Caki2 (cell line): Measurements from ENCODE around the gene TGFB3. TPM values are rescaled to one million over a fixed set of nuclear protein-coding genes. Genes with fewer than 3 reads are reported as not detected.

Experiments
- DNase-seq: peaks from one replicate; pipeline ENCODE4 v3.0.0-alpha.2; 2015; ENCODE audit warnings: low read depth
- in situ Hi-C: cut with HindIII; loops from 2 replicates; pipeline ENCODE4 v1.10.0; 2016; ENCODE audit warnings: low sequenced_read_pairs, low pct_unique_long_range_greater_than_20kb, mixed read lengths
- total RNA-seq: library from RNA; depleted of rRNA; stranded (reverse); fragments of >200 nt; shearing (Covaris generic); gene quantifications from 2 replicates; pipeline ENCODE4 v1.2.3, GENCODE V29; 2014; ENCODE audit warnings: low replicate concordance

The TGFB3 gene
- total RNA-seq, 1 experiment from 2014 or later = 0.44 TPM

- no peak for DNase-seq
- in situ Hi-C loops = loop anchor here (10.0 kb wide), 1 partner anchor 257 kb away; no protein-coding TSS in a partner anchor
These were observed 10.3 kb downstream of the TGFB3 start for GRCh38 chr14:75971509-75971908.

DNA sequence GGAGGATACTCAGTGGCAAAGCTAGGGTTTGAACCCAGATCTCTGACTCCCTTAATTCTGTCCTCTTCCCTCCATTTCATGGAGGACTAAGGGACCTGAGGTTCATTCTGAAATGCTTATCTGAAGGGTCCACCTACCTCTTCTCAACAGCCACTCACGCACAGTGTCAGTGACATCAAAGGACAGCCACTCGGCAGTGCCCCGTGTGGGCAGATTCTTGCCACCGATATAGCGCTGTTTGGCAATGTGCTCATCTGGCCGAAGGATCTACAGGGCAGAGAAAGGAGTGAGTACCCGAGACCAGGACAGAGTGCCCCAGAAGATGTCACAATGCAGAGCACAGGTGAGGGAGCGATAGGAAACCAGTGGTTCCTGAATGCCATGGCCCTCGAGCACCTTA, 10.8 kb downstream of the TGFB3 start:
- in situ Hi-C loops = loop anchor here (10.0 kb wide), 1 partner anchor 256 kb away; no protein-coding TSS in a partner anchor
- no peak for DNase-seq

GRCh38 chr14:75969891-75970290, 11.9 kb downstream of the TGFB3 start:
- DNase-seq = no peak
- in situ Hi-C loops = loop anchor here (10.0 kb wide), 1 partner anchor 255 kb away; no protein-coding TSS in a partner anchor

- in situ Hi-C loops = no loop called here
- no peak for DNase-seq
These were observed 12.7 kb downstream of the TGFB3 start for GRCh38 chr14:75969126-75969525.

GRCh38 chr14:75968456-75968855, 13.3 kb downstream of the TGFB3 start:
- in situ Hi-C loops = no loop called here
- no peak for DNase-seq

- DNase-seq = no peak
- in situ Hi-C loops = no loop called here
These were observed 13.9 kb downstream of the TGFB3 start for GRCh38 chr14:75967866-75968265.

DNA sequence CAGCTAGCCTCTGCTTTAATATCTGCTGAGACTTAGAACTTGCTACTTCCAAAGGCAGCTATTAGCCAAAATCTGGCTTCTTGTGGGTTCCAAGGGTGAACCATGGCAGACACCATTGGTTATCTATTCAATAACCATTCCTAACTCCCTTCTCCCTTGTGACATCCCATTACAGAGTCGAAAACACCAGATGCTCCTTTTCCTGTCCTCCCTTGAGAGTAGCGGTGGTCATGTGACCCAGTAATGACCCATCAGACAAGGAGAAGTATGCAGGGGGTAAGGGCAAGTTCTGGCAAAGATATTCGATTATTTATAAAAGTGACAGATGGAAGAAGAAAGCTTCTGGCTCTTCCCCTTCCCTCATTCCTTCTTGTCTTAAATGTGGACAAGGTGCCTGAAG, 20.1 kb downstream of the TGFB3 start:
- in situ Hi-C loops = no loop called here
- no peak for DNase-seq

- DNase-seq = no peak
- in situ Hi-C loops = no loop called here
These were observed 21.6 kb downstream of the TGFB3 start for GRCh38 chr14:75960231-75960630.

DNA sequence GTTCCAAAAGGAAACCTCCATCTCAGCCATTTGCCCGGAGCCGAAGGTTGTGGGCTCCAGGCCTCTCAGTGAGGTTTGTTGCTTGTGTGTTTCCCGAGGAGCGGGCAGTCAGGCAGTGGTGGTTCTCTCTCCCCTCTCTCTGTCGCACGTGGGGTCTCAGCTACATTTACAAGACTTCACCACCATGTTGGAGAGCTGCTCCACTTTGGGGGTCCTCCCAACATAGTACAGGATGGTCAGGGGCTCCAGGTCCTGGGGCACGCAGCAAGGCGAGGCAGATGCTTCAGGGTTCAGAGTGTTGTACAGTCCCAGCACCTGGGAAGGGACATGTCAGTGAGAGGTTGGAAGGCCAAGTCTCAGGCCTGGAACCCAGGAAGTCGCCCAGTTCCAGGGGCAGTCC, 22.8 kb downstream of the TGFB3 start:
- no peak for DNase-seq
- in situ Hi-C loops = no loop called here

DNA sequence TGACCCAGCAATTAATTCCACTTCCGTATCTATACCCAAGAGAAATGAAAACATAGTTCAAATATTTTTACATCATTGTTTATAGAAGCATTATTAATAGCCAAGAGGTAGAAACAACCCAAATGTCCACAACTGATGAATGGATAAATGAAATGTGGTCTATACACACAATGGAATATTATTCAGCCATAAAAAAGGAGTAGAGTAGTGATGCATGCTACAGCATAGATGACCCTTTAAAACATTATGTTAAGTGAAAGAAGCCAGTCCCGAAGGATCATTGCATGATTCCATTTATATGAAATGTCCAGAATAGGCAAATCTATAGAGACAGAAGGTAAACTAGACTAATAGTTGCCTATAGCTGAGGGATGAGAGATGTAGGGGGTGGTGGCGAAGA, 29.3 kb downstream of the TGFB3 start:
- in situ Hi-C loops = no loop called here
- no peak for DNase-seq

DNA sequence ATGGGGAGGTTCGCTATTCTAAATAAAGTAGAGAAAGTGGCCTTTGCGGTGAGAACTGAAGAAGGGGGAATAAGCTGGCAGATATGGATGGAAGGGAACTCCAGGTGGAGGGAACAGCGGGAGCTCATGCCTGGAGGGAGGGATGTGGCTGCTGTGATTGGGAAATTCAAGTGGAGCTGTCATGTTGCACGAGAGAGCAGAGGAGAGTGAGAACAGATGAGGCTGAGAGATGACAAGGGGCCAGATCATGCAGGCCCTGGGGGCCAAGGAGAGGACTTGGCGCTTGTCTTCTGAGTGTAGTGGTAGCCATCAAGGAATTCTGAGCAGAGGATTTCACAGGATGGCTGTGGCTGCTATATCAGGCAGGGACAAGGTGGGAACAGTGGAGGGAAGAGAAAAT, 35.0 kb downstream of the TGFB3 start:
- in situ Hi-C loops = no loop called here
- no peak for DNase-seq

- in situ Hi-C loops = no loop called here
- DNase-seq = no peak
These were observed 37.1 kb downstream of the TGFB3 start for GRCh38 chr14:75944607-75945241.

DNA sequence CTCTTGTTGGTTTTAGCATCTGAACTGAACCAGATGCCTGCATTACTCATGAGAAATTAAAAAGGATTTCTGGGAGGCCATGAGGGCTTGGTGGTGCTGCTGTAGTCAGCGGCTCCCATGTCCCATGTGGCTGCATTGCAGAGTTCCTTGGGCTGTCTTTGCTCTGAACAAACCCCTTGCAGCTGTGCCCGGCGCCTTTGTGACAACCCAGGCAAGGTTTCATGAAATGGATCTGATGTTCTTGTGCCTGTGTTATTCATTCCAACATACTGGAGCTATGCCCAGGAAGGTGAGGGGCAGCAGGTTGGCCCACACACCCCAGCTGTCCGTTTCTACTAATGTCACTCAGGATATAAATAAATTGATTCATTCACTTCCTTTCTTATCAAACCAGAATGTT, 40.8 kb downstream of the TGFB3 start:
- no peak for DNase-seq
- in situ Hi-C loops = no loop called here

DNA sequence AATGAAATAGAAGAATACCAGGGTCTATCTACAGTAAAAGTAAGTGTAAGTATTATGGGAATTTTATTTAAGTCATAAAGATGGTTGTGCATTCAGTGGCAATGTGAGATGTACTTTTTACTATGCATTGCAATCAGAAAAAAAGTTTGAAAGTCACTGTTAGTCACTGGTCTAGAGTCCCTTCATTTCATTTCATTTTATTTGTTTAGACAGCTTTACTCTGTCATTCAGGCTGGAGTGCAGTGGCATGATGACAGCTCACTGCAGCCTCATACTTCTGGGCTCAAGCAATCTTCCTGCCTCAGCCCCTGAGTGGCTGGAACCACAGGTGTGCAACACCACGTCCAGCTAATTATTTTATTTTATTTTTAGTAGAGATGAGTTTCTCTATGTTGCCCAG, 42.6 kb downstream of the TGFB3 start:
- no peak for DNase-seq
- in situ Hi-C loops = no loop called here

DNA sequence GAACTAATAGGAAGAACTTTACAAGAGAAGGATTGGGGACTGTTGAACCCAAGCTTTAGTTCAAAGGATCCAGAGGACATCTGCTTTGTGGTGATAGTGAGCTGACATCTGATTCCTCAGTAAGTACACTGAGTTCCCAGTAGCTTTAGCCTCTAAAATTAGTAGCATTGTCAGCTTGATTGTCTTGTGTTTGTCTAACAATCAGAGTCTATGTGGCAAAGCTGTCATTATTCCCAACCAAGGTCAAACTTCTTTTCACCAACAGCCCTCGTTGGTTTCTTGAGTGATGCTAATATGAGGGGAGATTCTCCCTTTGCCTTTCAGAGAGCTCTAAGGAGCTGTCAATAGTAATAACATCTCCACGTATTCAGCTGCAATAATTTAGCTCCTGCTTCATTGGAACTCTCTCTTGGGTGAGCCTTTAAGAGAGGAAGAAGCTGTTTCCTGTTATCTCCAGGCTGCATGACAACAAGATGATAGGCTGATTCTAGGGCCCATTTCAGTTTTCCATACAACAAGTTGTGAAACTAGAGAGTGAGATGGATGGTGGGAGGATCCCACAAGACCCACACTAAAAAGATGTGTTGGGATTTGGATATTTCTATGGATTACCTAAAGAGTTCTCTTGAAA, 46.7 kb downstream of the TGFB3 start:
- in situ Hi-C loops = no loop called here
- no peak for DNase-seq

DNA sequence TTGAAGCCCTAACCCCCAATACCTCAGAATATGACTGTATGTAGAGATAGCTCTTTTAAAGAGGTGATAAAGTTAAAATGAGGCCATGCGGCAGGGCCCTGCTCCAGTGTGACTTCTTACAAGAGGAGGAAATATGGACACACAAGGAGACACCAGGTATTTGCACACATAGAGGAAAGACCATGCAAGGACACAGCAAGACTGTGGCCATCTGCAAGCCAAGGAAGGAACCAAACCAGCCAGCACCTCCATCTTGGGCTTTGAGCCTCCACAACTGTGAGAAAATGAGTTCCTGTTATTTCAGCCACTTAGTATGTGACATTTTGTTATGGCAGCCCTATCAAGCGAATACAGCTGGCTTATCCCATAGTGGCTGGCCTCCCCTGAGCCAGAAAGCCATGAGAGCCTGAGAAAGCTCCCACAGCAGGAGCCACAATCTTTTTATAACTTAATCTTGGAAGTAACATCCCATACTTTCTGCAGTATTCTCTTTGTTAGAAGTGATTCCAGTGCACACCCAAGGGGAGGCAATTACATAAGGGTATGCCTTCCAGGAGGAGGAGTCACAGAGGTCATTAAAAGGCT, 48.0 kb downstream of the TGFB3 start:
- in situ Hi-C loops = no loop called here
- DNase-seq = no peak

DNA sequence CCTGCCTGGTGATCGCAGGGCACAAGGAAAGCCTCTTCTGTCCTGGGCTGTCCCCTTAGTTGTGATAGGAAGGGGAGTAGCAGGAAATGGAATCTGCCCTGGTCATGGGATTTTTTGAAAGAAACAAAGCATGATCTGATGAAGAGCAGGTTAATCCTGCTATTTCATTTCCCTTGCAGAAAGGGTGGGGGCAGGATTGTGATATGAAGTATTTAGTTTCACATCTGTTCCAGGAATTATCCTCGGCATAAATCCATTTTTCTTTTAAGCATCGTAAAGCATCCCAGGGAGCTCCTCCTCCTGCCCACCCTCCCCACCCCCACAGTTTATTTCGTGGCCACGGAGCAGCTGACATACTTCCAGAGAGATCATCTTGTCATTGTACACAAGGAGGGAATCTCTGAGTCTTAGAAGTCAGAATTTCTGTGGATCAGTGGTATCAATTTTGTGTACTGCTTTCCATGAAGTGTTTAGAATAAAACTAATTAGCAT, 53.1 kb downstream of the TGFB3 start:
- in situ Hi-C loops = no loop called here
- DNase-seq = no peak

DNA sequence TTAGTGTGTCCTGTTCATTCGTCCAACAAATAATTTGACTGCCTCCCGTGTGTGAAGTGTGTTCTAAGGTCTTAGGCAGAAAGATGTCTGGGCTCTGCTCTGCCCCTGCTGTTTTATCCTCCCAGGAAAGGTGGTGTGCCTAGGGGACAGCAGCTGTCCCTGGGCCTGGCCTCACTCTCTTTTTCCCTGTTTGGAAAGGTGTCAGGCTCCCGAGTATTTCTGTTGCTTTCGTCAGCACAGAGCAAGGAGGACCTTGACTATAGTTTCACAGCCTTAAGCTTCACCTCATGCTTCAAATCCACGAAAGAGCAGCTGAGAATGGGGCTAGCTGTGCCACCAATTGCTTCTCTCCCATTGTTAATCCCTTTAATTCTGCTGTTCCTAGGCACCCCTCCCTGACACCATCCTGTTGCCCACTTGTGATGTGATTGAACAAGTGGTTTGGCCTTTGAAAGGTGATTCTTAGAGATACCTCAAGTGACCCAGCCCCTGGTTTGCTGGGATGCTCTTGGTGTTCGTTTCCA, 54.2 kb downstream of the TGFB3 start:
- no peak for DNase-seq
- in situ Hi-C loops = no loop called here

- no peak for DNase-seq
- in situ Hi-C loops = no loop called here
These were observed 55.2 kb downstream of the TGFB3 start for GRCh38 chr14:75926431-75927115.
